CD14-positive monocyte (primary cell): ENCODE results near the gene FAM153A. TPM values are rescaled to one million over a fixed set of nuclear protein-coding genes. Genes with fewer than 3 reads are reported as not detected.
"Not testable (repeated sequence)": the region's sequence is repeated elsewhere in the genome, so short reads cannot be mapped to it uniquely, and the experiment has no call there.

Experiments used
- DNase-seq, 3 donors: peaks; one replicate each; pipeline ENCODE4 v3.0.0-alpha.2; 2011 to 2022
- H2AFZ ChIP-seq: 2 replicates; pipeline ENCODE4 v1.6.0; 2012; ENCODE audit warnings: mild to moderate bottlenecking, low read depth, low read length, inconsistent platforms; ENCODE audit not compliant: insufficient read depth, poor library complexity, severe bottlenecking
- H3K27ac ChIP-seq, 2 donors: 1 replicate in 1 of 2; 2 replicates in 1 of 2; pipeline ENCODE4 v1.5.1; 2012 to 2013; ENCODE audit warnings: low read length in 2 of 2, control low read depth in 1 of 2, inconsistent platforms in 1 of 2, low read depth in 1 of 2, mild to moderate bottlenecking in 1 of 2
- H3K27me3 ChIP-seq, 2 donors: one replicate each; pipeline versions ENCODE4 v1.6.0 to v1.6.1; 2011 to 2013; ENCODE audit warnings: low read length in 2 of 2; ENCODE audit not compliant: control insufficient read depth in 2 of 2, insufficient read depth in 2 of 2
- H3K36me3 ChIP-seq, 2 donors: replicated peaks in 1 of 2; 1 replicate in 1 of 2; 2 replicates in 1 of 2; pipeline versions ENCODE4 v1.5.1 to v1.6.1; 2012 to 2013; ENCODE audit warnings: low read length in 2 of 2, control low read depth in 1 of 2, inconsistent platforms in 1 of 2, mild to moderate bottlenecking in 1 of 2; ENCODE audit not compliant: insufficient read depth in 2 of 2, control insufficient read depth in 1 of 2
- H3K4me1 ChIP-seq, 2 donors: 1 replicate in 1 of 2; 2 replicates in 1 of 2; pipeline versions ENCODE4 v1.5.1 to v1.6.1; 2012 to 2013; ENCODE audit warnings: low read length in 2 of 2, control low read depth in 1 of 2, inconsistent platforms in 1 of 2, mild to moderate bottlenecking in 1 of 2, moderate library complexity in 1 of 2; ENCODE audit not compliant: insufficient read depth in 2 of 2, control insufficient read depth in 1 of 2
- H3K4me2 ChIP-seq: replicated peaks from 2 replicates; pipeline ENCODE3; 2012; ENCODE audit warnings: low read length, moderate library complexity, mild to moderate bottlenecking; ENCODE audit not compliant: poor library complexity, severe bottlenecking; ENCODE audit errors: extremely low read depth
- H3K4me3 ChIP-seq, 3 experiments: fragments of 200-600 bp in 1 of 3; sonication (generic) in 1 of 3; replicated peaks in 1 of 3; 1 replicate in 2 of 3; 2 replicates in 1 of 3; pipeline ENCODE4 v1.5.1; 2011 to 2013; ENCODE audit warnings: low read length in 3 of 3, mild to moderate bottlenecking in 3 of 3, control low read depth in 2 of 3, low read depth in 2 of 3, inconsistent platforms in 1 of 3, moderate library complexity in 1 of 3
- H3K79me2 ChIP-seq: 2 replicates; pipeline ENCODE4 v1.6.0; 2012; ENCODE audit warnings: mild to moderate bottlenecking, control low read depth, inconsistent platforms, low read length, moderate library complexity; ENCODE audit not compliant: insufficient read depth
- H3K9ac ChIP-seq: 2 replicates; pipeline ENCODE4 v1.6.0; 2017; ENCODE audit warnings: low read length, mild to moderate bottlenecking; ENCODE audit not compliant: insufficient read depth, poor library complexity, severe bottlenecking
- H3K9me3 ChIP-seq, 2 donors: replicated peaks in 1 of 2; 1 replicate in 1 of 2; 2 replicates in 1 of 2; pipeline versions ENCODE4 v1.5.1 to v1.6.1; 2012 to 2013; ENCODE audit warnings: low read length in 2 of 2, control low read depth in 1 of 2; ENCODE audit not compliant: control insufficient read depth in 1 of 2, insufficient read depth in 1 of 2
- H4K20me1 ChIP-seq: 2 replicates; pipeline ENCODE4 v1.6.0; 2012; ENCODE audit warnings: mild to moderate bottlenecking, low read length, control low read depth, moderate library complexity; ENCODE audit not compliant: insufficient read depth
- H3K27ac Mint-ChIP-seq, 7 donors: one replicate each; pipeline ENCODE4 v1.8.0; 2020; ENCODE audit warnings: mild to moderate bottlenecking in 7 of 7, mixed read lengths in 7 of 7, moderate library complexity in 6 of 7, inconsistent platforms in 2 of 7
- H3K27me3 Mint-ChIP-seq, 3 donors: one replicate each; pipeline ENCODE4 v1.8.0; 2021 to 2022; ENCODE audit warnings: low read depth in 3 of 3, mild to moderate bottlenecking in 3 of 3, mixed read lengths in 3 of 3, moderate library complexity in 3 of 3, inconsistent platforms in 1 of 3
- H3K36me3 Mint-ChIP-seq, 2 donors: one replicate each; pipeline ENCODE4 v1.8.0; 2020; ENCODE audit warnings: mixed read lengths in 2 of 2, inconsistent platforms in 1 of 2, mild to moderate bottlenecking in 1 of 2
- H3K4me1 Mint-ChIP-seq: one replicate; pipeline ENCODE4 v1.8.0; 2020; ENCODE audit warnings: mild to moderate bottlenecking, mixed read lengths
- H3K4me3 Mint-ChIP-seq, 2 donors: one replicate each; pipeline ENCODE4 v1.8.0; 2020; ENCODE audit warnings: mild to moderate bottlenecking in 2 of 2, mixed read lengths in 2 of 2, moderate library complexity in 1 of 2
- H3K9me3 Mint-ChIP-seq, 7 donors: one replicate each; pipeline ENCODE4 v1.8.0; 2020 to 2022; ENCODE audit warnings: mixed read lengths in 7 of 7, mild to moderate bottlenecking in 6 of 7, moderate library complexity in 6 of 7, inconsistent platforms in 2 of 7
- WGBS: methylation state at CpG from one replicate; pipeline ENCODE4 v1.1.5; 2013; ENCODE audit warnings: missing lambda C conversion rate; ENCODE audit not compliant: insufficient coverage; 5-methylcytosine and 5-hydroxymethylcytosine counted together
- intact Hi-C, 2 donors: fragments of 100-400 bp; cut with micrococcal nuclease; formaldehyde crosslinking; loops; one replicate each; pipeline versions ENCODE4 v1.15.0 to v1.15.1; 2023
- polyA plus RNA-seq, 3 donors: library from polyadenylated mRNA; depleted of rRNA in 1 of 3; unstranded in 2 of 3; stranded (reverse) in 1 of 3; fragments of 300-500 nt in 2 of 3; fragments of >200 nt in 1 of 3; fragmentation: Illumina TruSeq in 2 of 3; gene quantifications; 1 replicate in 2 of 3; 2 replicates in 1 of 3; pipeline ENCODE4 v1.2.3, GENCODE V29; 2012 to 2021

FAM153A gene
- polyA plus RNA-seq, 3 donors, result not detected

DNA sequence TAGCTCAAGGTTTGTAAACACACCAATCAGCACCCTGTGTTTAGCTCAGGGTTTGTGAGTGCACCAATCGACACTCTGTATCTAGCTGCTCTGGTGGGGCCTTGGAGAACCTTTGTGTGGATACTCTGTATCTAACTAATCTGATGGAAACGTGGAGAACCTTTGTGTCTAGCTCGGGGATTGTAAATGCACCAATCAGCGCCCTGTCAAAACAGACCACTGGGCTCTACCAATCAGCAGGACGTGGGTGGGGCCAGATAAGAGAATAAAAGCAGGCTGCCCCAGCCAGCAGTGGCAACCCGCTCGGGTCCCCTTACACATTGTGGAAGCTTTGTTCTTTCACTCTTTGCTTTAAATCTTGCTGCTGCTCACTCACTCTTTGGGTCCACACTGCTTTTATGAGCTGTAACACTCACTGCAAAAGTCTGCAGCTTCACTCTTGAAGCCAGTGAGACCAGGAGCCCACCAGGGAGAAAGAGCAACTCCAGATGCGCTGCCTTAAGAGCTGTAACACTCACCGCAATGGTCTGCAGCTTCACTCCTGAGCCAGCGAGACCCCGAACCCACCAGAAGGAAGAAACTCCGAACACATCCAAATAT lies 93.6 kb downstream of the FAM153A start:
- DNase-seq, intact Hi-C loops, H2AFZ ChIP-seq, H3K79me2 ChIP-seq, H3K4me1 ChIP-seq, H3K4me3 Mint-ChIP-seq, H3K9ac ChIP-seq, H3K27ac Mint-ChIP-seq, H3K4me3 ChIP-seq, H3K36me3 ChIP-seq, H3K4me1 Mint-ChIP-seq, H3K27me3 Mint-ChIP-seq, H3K27ac ChIP-seq, H3K9me3 ChIP-seq, H3K4me2 ChIP-seq, H3K9me3 Mint-ChIP-seq, H4K20me1 ChIP-seq, H3K27me3 ChIP-seq, H3K36me3 Mint-ChIP-seq: not testable (repeated sequence)
- WGBS, result 100% methylated on average over 5 of the region's 12 CpGs

DNA sequence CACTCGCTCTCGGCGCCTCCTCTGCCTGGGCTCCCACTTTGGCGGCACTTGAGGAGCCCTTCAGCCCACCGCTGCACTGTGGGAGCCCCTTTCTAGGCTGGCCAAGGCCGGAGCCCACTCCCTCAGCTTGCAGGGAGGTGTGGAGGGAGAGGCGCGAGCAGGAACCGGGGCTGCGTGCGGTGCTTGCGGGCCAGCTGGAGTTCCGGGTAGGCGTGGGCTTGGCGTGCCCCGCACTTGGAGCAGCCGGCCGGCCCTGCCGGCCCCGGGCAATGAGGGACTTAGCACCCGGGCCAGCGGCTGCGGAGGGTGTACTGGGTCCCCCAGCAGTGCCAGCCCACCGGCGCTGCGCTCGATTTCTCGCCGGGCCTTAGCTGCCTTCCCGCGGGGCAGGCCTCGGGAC lies 94.6 kb downstream of the FAM153A start:
- intact Hi-C loops, H3K79me2 ChIP-seq, H4K20me1 ChIP-seq, H3K9ac ChIP-seq, H2AFZ ChIP-seq, H3K4me3 ChIP-seq, H3K4me1 ChIP-seq, H3K27me3 Mint-ChIP-seq, DNase-seq, H3K27me3 ChIP-seq, H3K36me3 Mint-ChIP-seq, H3K27ac ChIP-seq, H3K36me3 ChIP-seq, H3K9me3 Mint-ChIP-seq, H3K4me1 Mint-ChIP-seq, H3K4me2 ChIP-seq, H3K4me3 Mint-ChIP-seq, H3K9me3 ChIP-seq, H3K27ac Mint-ChIP-seq: not testable (repeated sequence)
- WGBS, result 100% methylated on average over 1 of the region's 32 CpGs

DNA sequence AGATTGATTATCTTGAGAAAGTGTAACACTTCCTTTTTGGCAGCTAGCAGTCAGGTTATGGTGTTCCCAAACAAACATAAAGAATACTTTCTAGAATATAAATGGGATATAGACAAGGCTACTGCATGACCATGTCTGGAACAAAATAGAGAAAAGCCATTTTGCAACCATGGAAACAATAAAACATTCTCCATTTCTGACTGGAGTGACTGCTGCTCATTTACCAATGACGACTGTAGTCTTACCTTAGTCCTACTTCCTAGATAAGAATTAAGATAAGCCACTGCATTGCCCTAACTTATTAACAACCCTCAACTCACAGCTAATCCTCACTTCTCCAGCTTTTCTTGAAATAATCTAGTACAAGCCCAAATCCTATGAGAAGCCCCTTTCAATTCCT lies 100.8 kb downstream of the FAM153A start:
- H4K20me1 ChIP-seq, H3K27ac ChIP-seq, H3K9me3 Mint-ChIP-seq, H3K4me1 Mint-ChIP-seq, H3K36me3 Mint-ChIP-seq, H3K4me3 Mint-ChIP-seq, H3K79me2 ChIP-seq, intact Hi-C loops, H3K27ac Mint-ChIP-seq, H3K4me2 ChIP-seq, H2AFZ ChIP-seq, H3K36me3 ChIP-seq, DNase-seq, H3K27me3 ChIP-seq, H3K4me1 ChIP-seq, H3K27me3 Mint-ChIP-seq, H3K9me3 ChIP-seq, H3K4me3 ChIP-seq, H3K9ac ChIP-seq: not testable (repeated sequence)
- 60% methylated on average over 1 of the region's 1 CpG for WGBS

Other genes with a start within 250 kb of the FAM153A start
- 100 to 1,000 TPM in 1 of 3 donors, 1 to 10 TPM in 2; 1.6 to 216 (median 1.9) TPM for gene FAM193B, start 228.3 kb downstream of the FAM153A start, polyA plus RNA-seq
- 100 to 1,000 TPM in 2 of 3 donors, 10 to 100 TPM in 1; 98.2 to 150 (median 136) TPM for gene TMED9, start 190.7 kb downstream of the FAM153A start, polyA plus RNA-seq
- 10 to 100 TPM; 15.6 to 21.7 (median 18.8) TPM for gene B4GALT7, start 182.8 kb downstream of the FAM153A start, polyA plus RNA-seq
- not detected for gene PROP1, start 213.3 kb upstream of the FAM153A start, polyA plus RNA-seq